ENCODE measurements around the gene ARL14EP. TPM values are rescaled to one million over a fixed set of nuclear protein-coding genes. Genes with fewer than 3 reads are reported as not detected.

The ARL14EP gene
- total and polyA plus RNA-seq, 8 donors = 5.4 to 16.9 (median 11.5) TPM

- H3K4me1 ChIP-seq = no peaks in the 10 kb centered on the region
Observed at GRCh38 chr11:30282289-30282631, 40.6 kb upstream of the ARL14EP start.

GRCh38 chr11:30284836-30285235 lies 38.1 kb upstream of the ARL14EP start:
- Histone ChIP-seq H3K9me3 (no peaks in the 10 kb centered on the region), H3K27me3 (no peaks in the 10 kb centered on the region), H3K36me3 (no peaks in the 10 kb centered on the region), H3K4me3 (no peak overlapping the region), H3K27ac (no peak overlapping the region), H3K4me1 (no peaks in the 10 kb centered on the region)
- FAIRE-seq (no peak), DNase-seq (no peak), ATAC-seq (no peak)
- WGBS, 2 donors = 52 to 74% methylated on average over 3 of the region's 3 CpGs
- intact Hi-C loops (cut with DNase I) = no loop called here
- TF ChIP-seq, protein P1, sequence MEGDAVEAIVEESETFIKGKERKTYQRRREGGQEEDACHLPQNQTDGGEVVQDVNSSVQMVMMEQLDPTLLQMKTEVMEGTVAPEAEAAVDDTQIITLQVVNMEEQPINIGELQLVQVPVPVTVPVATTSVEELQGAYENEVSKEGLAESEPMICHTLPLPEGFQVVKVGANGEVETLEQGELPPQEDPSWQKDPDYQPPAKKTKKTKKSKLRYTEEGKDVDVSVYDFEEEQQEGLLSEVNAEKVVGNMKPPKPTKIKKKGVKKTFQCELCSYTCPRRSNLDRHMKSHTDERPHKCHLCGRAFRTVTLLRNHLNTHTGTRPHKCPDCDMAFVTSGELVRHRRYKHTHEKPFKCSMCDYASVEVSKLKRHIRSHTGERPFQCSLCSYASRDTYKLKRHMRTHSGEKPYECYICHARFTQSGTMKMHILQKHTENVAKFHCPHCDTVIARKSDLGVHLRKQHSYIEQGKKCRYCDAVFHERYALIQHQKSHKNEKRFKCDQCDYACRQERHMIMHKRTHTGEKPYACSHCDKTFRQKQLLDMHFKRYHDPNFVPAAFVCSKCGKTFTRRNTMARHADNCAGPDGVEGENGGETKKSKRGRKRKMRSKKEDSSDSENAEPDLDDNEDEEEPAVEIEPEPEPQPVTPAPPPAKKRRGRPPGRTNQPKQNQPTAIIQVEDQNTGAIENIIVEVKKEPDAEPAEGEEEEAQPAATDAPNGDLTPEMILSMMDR (IDR thresholded peaks at IDR 0.05) = no peak

More at GRCh38 chr11:30282289-30282631, 40.6 kb upstream of the ARL14EP start:
- ATAC-seq = no peak
- TF ChIP-seq, protein P1 (IDR thresholded peaks at IDR 0.05) = no peak
- no peak for FAIRE-seq
- WGBS, 2 donors = 71% methylated on average over 3 of the region's 3 CpGs
- no peak for DNase-seq
- H3K36me3 ChIP-seq = no peaks in the 10 kb centered on the region
- intact Hi-C loops (cut with DNase I) = no loop called here
- H3K4me3 ChIP-seq = no peak overlapping the region
- H3K27me3 ChIP-seq = no peaks in the 10 kb centered on the region
- no peaks in the 10 kb centered on the region for H3K9me3 ChIP-seq
- no peak overlapping the region for H3K27ac ChIP-seq

DNA sequence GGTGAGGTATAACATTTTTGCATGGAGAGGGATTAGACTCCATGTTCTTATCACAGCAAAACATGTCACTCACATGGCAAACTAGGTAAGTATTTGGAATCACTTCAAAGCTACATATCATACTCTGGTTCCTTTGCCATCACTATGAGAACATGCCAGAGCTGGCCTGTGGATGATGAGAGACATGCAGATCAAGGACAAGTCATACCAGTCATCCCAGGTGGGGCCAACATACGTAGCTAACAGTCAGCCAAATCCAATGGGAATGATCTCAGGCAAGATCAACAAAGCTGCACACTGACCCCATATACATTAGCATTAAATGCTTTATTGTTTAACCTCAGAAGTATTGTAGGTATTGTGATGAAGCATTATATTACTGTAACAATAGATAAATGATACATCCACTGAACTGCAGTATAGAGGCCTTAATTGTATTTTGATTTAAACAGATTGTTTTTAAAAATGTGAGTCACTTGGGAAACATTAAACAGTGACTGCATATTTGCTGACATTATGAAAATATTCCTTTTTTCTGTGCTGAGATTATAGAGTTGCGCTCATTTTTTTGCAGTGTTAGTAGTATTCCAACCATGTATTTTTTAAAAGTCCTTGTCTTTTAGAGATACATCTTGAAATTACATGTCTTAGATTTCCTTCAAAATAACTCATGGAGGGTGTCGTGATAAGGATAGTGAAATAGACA lies 37.3 kb upstream of the ARL14EP start:
- Histone ChIP-seq H3K27me3 (no peaks in the 10 kb centered on the region), H3K9me3 (no peaks in the 10 kb centered on the region), H3K4me3 (no peak overlapping the region), H3K27ac (no peak overlapping the region), H3K4me1 (no peaks in the 10 kb centered on the region), H3K36me3 (no peaks in the 10 kb centered on the region)
- no peak for FAIRE-seq
- TF ChIP-seq, protein P1 (IDR thresholded peaks at IDR 0.05) = no peak
- no peak for ATAC-seq
- 62 to 79% methylated on average over 3 of the region's 3 CpGs for WGBS, 2 donors
- no peak for DNase-seq
- intact Hi-C loops (cut with DNase I) = no loop called here

- FAIRE-seq = no peak
- 53 to 57% methylated on average over 4 of the region's 4 CpGs for WGBS, 2 donors
- Histone ChIP-seq H3K36me3 (no peaks in the 10 kb centered on the region), H3K27me3 (no peaks in the 10 kb centered on the region), H3K27ac (no peak overlapping the region), H3K4me3 (no peak overlapping the region), H3K4me1 (no peaks in the 10 kb centered on the region), H3K9me3 (no peaks in the 10 kb centered on the region)
- no peak for ATAC-seq
- TF ChIP-seq, protein P1 (IDR thresholded peaks at IDR 0.05) = no peak
- intact Hi-C loops (cut with DNase I) = no loop called here
- DNase-seq = no peak
Observed at GRCh38 chr11:30291331-30291730, 31.6 kb upstream of the ARL14EP start.

GRCh38 chr11:30292545-30292944 lies 30.4 kb upstream of the ARL14EP start:
- TF ChIP-seq, protein P1 (IDR thresholded peaks at IDR 0.05) = no peak
- Histone ChIP-seq H3K36me3 (no peaks in the 10 kb centered on the region), H3K4me1 (no peaks in the 10 kb centered on the region), H3K27me3 (no peaks in the 10 kb centered on the region), H3K9me3 (no peaks in the 10 kb centered on the region), H3K4me3 (no peak overlapping the region), H3K27ac (no peak overlapping the region)
- 65 to 77% methylated on average over 2 of the region's 2 CpGs for WGBS, 2 donors
- intact Hi-C loops (cut with DNase I) = no loop called here
- FAIRE-seq (no peak), DNase-seq (no peak), ATAC-seq (no peak)

All from pancreas (tissue), 10 donors.